ENCODE results near the gene PPP2R2C.

The PPP2R2C gene

GRCh38 chr4:6404611-6405396 is 67.6 kb downstream of the PPP2R2C start:
- in situ Hi-C loops (cut with MboI; ENCODE audit: low sequenced_read_pairs) = no loop called here

DNA sequence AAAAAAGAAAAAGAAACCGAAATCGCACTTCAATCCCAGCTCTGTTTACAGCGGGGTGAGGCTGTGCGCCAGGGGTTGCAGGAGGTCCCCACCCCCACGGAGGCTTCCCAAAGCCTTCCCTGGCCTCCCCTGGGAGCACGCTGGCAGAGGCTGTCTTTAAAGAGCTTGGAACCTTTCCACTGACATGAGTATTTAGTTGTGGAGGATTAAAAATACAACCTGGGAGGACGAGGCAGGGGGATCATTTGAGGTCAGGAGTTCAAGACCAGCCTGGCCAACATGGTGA is 69.1 kb downstream of the PPP2R2C start:
- in situ Hi-C loops (cut with MboI; ENCODE audit: low sequenced_read_pairs) = no loop called here

DNA sequence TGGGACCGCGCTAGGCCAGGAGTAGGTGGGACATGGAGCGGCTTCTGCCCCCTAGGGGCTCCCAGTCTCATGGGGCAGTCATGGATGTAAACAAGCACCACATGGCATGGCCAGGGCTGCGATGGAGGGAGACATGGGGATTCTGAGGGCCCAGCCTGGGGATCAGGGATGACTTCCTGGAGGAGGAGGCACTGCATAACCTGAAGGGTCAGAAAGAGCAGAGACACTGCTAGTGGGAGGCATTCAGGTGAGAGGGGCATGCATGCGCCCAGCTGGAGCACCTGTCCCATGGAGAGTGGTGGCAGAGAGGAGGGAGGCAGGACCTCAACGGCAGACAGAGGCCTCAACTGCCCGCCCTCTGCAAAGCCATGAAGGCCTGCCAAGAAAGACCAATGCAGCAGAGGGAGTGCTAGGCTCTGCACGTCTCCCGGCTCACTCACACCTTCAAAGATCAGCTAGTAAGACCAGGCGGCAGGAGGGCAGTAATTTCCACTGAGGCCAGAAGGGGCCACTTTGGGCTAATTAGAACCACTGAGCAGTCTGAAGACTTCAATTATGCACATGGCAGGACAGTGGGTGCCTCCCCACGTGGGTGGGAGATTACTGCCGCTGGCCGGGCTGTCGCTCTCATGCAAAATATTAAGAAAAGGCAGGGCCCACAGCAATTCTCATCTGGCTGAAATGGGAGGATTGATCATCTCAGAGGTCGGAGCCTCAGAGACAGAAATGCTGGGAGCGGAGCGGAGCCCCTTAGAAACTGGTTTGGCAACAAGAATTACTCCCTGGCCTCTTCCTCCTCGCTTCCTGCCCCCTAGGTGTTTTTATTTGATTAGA is 69.6 kb downstream of the PPP2R2C start:
- in situ Hi-C loops (cut with MboI; ENCODE audit: low sequenced_read_pairs) = no loop called here

- in situ Hi-C loops (cut with MboI; ENCODE audit: low sequenced_read_pairs) = no loop called here
These were observed 70.6 kb downstream of the PPP2R2C start for GRCh38 chr4:6401797-6402196.

GRCh38 chr4:6396696-6397236 is 75.6 kb downstream of the PPP2R2C start:
- in situ Hi-C loops (cut with MboI; ENCODE audit: low sequenced_read_pairs) = no loop called here

GRCh38 chr4:6395466-6396228 is 76.8 kb downstream of the PPP2R2C start:
- in situ Hi-C loops (cut with MboI; ENCODE audit: low sequenced_read_pairs) = no loop called here

DNA sequence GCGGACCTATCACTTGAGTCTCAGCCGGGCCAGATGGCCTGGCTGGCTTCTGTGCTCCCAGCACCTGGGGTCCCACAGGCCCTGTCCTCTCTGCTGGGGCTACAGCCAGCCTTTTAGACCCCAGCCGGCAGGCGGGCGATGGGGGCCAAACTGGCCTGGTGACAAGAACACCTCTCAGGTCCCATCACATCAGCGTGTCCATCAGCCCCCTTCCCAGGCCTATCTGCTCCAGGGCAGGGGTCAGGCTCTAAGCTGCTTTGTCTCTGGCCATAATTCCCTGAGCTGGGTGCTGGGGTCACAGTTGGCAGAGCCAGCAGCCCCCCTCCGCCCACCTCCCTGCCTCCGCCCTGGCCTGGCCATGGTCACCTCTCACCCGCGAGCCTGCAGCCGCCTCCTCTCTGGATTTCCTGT is 77.7 kb downstream of the PPP2R2C start:
- in situ Hi-C loops (cut with MboI; ENCODE audit: low sequenced_read_pairs) = no loop called here

- in situ Hi-C loops (cut with MboI; ENCODE audit: low sequenced_read_pairs) = no loop called here
These were observed 78.6 kb downstream of the PPP2R2C start for GRCh38 chr4:6393544-6394475.

- in situ Hi-C loops (cut with MboI; ENCODE audit: low sequenced_read_pairs) = no loop called here
These were observed 79.3 kb downstream of the PPP2R2C start for GRCh38 chr4:6393066-6393465.

- in situ Hi-C loops (cut with MboI; ENCODE audit: low sequenced_read_pairs) = no loop called here
These were observed 80.0 kb downstream of the PPP2R2C start for GRCh38 chr4:6392407-6392806.

DNA sequence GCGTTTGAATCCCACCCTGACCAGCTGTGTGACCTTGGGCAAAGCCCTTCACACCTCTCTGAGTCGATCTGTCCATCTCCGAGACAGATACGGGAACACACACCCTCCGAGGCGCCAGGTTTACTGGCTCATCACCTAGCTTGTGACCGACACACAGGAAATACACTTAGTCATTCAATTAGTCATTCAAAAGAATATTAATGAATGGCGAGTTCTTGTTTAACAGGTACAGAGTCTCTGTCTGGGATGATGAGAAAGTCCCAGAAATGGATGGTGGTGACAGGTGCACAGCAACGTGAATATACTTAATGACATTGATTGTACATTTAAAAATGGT is 80.6 kb downstream of the PPP2R2C start:
- in situ Hi-C loops (cut with MboI; ENCODE audit: low sequenced_read_pairs) = no loop called here

- in situ Hi-C loops (cut with MboI; ENCODE audit: low sequenced_read_pairs) = no loop called here
These were observed 81.1 kb downstream of the PPP2R2C start for GRCh38 chr4:6391186-6391851.

GRCh38 chr4:6390356-6390755 is 82.1 kb downstream of the PPP2R2C start:
- in situ Hi-C loops (cut with MboI; ENCODE audit: low sequenced_read_pairs) = no loop called here

- in situ Hi-C loops (cut with MboI; ENCODE audit: low sequenced_read_pairs) = no loop called here
These were observed 83.1 kb downstream of the PPP2R2C start for GRCh38 chr4:6389142-6389825.

- in situ Hi-C loops (cut with MboI; ENCODE audit: low sequenced_read_pairs) = no loop called here
These were observed 83.7 kb downstream of the PPP2R2C start for GRCh38 chr4:6388713-6389112.

- in situ Hi-C loops (cut with MboI; ENCODE audit: low sequenced_read_pairs) = no loop called here
These were observed 84.5 kb downstream of the PPP2R2C start for GRCh38 chr4:6387946-6388345.

DNA sequence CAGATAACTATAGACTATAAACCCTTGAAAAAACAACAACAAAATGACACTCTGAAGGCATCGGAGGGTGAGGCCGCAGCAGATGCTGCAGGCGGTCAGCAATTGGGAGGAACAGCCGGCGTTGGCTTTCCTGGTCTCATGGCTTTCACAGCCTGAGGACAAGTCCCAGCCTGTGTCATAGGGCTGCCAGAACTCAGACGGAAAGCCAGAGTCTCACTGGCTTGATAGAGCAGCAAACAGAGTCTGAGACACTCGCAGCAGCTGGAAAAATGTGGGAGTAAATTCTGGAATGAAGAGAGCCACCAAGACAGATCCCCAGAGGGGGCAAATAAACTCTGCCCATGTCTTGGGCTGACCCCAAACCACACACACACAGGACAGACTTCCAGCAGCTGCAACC is 86.3 kb downstream of the PPP2R2C start:
- in situ Hi-C loops (cut with MboI; ENCODE audit: low sequenced_read_pairs) = no loop called here

DNA sequence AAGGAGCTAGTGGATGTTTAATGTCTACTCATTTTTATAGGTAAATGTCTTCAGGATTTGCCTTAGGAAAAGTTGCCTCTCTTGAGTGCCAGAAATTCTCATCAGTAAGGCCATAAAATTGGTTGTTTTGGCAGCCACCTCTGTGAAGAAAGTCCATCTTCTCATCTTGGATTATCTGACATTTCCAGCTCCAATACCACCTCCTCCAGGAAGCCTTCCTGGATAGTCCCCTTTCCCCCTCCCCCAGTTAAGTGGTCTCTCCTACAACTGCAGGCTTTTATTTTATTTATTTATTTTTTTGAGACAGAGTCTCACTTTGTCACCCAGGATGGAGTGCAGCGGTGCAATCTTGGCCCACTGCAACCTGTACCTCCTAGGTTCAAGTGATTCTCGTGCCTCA is 87.1 kb downstream of the PPP2R2C start:
- in situ Hi-C loops (cut with MboI; ENCODE audit: low sequenced_read_pairs) = no loop called here

GRCh38 chr4:6384541-6384940 is 87.9 kb downstream of the PPP2R2C start:
- in situ Hi-C loops (cut with MboI; ENCODE audit: low sequenced_read_pairs) = no loop called here
